Activated naive CD4-positive, alpha-beta T cell treated with anti-CD3 and anti-CD28 coated beads, Interleukin-2, amount 50 U/mL, for 24 hours (primary cell): ENCODE results near the gene FAM53B.

Experiments
- H3K27ac Mint-ChIP-seq: one replicate; pipeline ENCODE4 v1.8.0; 2021; ENCODE audit warnings: mild to moderate bottlenecking, mixed read lengths
- H3K27me3 Mint-ChIP-seq: one replicate; pipeline ENCODE4 v1.8.0; 2021; ENCODE audit warnings: mixed read lengths
- H3K36me3 Mint-ChIP-seq: one replicate; pipeline ENCODE4 v1.8.0; 2021; ENCODE audit warnings: mixed read lengths
- H3K4me1 Mint-ChIP-seq: one replicate; pipeline ENCODE4 v1.8.0; 2021; ENCODE audit warnings: mixed read lengths
- H3K4me3 Mint-ChIP-seq: one replicate; pipeline ENCODE4 v1.8.0; 2021; ENCODE audit warnings: mild to moderate bottlenecking, mixed read lengths
- H3K9me3 Mint-ChIP-seq: one replicate; pipeline ENCODE4 v1.8.0; 2021; ENCODE audit warnings: mixed read lengths

The FAM53B gene

GRCh38 chr10:124640056-124640455, 104.1 kb downstream of the FAM53B start:
- Mint-ChIP-seq H3K4me3 (no peak overlapping the region), H3K9me3 (no peaks in the 10 kb centered on the region), H3K4me1 (peaks cover 83% of the 10 kb centered on the region), H3K27ac (no peak overlapping the region), H3K27me3 (no peaks in the 10 kb centered on the region), H3K36me3 (no peaks in the 10 kb centered on the region)

- no peaks in the 10 kb centered on the region for H3K27me3 Mint-ChIP-seq
- no peak overlapping the region for H3K4me3 Mint-ChIP-seq
- no peaks in the 10 kb centered on the region for H3K36me3 Mint-ChIP-seq
- H3K4me1 Mint-ChIP-seq: peaks cover 82% of the 10 kb centered on the region
- H3K27ac Mint-ChIP-seq: no peak overlapping the region
- no peaks in the 10 kb centered on the region for H3K9me3 Mint-ChIP-seq
Measured at GRCh38 chr10:124639646-124640045, 104.5 kb downstream of the FAM53B start.

- H3K27me3 Mint-ChIP-seq: no peaks in the 10 kb centered on the region
- no peak overlapping the region for H3K27ac Mint-ChIP-seq
- no peak overlapping the region for H3K4me3 Mint-ChIP-seq
- H3K9me3 Mint-ChIP-seq: no peaks in the 10 kb centered on the region
- peaks cover 80% of the 10 kb centered on the region for H3K4me1 Mint-ChIP-seq
- H3K36me3 Mint-ChIP-seq: no peaks in the 10 kb centered on the region
Measured at GRCh38 chr10:124639206-124639605, 105.0 kb downstream of the FAM53B start.

GRCh38 chr10:124637746-124638145, 106.4 kb downstream of the FAM53B start:
- peaks cover 3% of the 10 kb centered on the region for H3K36me3 Mint-ChIP-seq
- peak overlapping the region; percentile 20 for H3K27ac Mint-ChIP-seq
- peaks cover 76% of the 10 kb centered on the region for H3K4me1 Mint-ChIP-seq
- H3K9me3 Mint-ChIP-seq: no peaks in the 10 kb centered on the region
- no peaks in the 10 kb centered on the region for H3K27me3 Mint-ChIP-seq
- peak overlapping the region; percentile 62 for H3K4me3 Mint-ChIP-seq

GRCh38 chr10:124637091-124637700, 107.0 kb downstream of the FAM53B start:
- peak overlapping the region; percentile 62 for H3K4me3 Mint-ChIP-seq
- H3K27ac Mint-ChIP-seq: peak overlapping the region; percentile 20
- H3K36me3 Mint-ChIP-seq: peaks cover 3% of the 10 kb centered on the region
- H3K27me3 Mint-ChIP-seq: no peaks in the 10 kb centered on the region
- peaks cover 73% of the 10 kb centered on the region for H3K4me1 Mint-ChIP-seq
- H3K9me3 Mint-ChIP-seq: no peaks in the 10 kb centered on the region

GRCh38 chr10:124636271-124636995, 107.7 kb downstream of the FAM53B start:
- H3K4me3 Mint-ChIP-seq: peak overlapping the region; percentile 61
- H3K9me3 Mint-ChIP-seq: no peaks in the 10 kb centered on the region
- H3K27me3 Mint-ChIP-seq: no peaks in the 10 kb centered on the region
- peak overlapping the region; percentile 81 for H3K27ac Mint-ChIP-seq
- peaks cover 73% of the 10 kb centered on the region for H3K4me1 Mint-ChIP-seq
- peaks cover 3% of the 10 kb centered on the region for H3K36me3 Mint-ChIP-seq

GRCh38 chr10:124632566-124632965, 111.6 kb downstream of the FAM53B start:
- Mint-ChIP-seq H3K27ac (no peak overlapping the region), H3K9me3 (no peaks in the 10 kb centered on the region), H3K36me3 (peaks cover 3% of the 10 kb centered on the region), H3K4me1 (peaks cover 67% of the 10 kb centered on the region), H3K27me3 (no peaks in the 10 kb centered on the region), H3K4me3 (no peak overlapping the region)

- H3K4me3 Mint-ChIP-seq: no peak overlapping the region
- H3K4me1 Mint-ChIP-seq: peaks cover 67% of the 10 kb centered on the region
- H3K9me3 Mint-ChIP-seq: no peaks in the 10 kb centered on the region
- H3K27me3 Mint-ChIP-seq: no peaks in the 10 kb centered on the region
- no peak overlapping the region for H3K27ac Mint-ChIP-seq
- peaks cover 3% of the 10 kb centered on the region for H3K36me3 Mint-ChIP-seq
Measured at GRCh38 chr10:124632064-124632531, 112.1 kb downstream of the FAM53B start.

- Mint-ChIP-seq H3K27me3 (no peaks in the 10 kb centered on the region), H3K27ac (no peak overlapping the region), H3K9me3 (no peaks in the 10 kb centered on the region), H3K4me3 (no peak overlapping the region), H3K4me1 (peaks cover 59% of the 10 kb centered on the region), H3K36me3 (peaks cover 3% of the 10 kb centered on the region)
Measured at GRCh38 chr10:124630551-124630950, 113.6 kb downstream of the FAM53B start.

- H3K27me3 Mint-ChIP-seq: no peaks in the 10 kb centered on the region
- H3K4me3 Mint-ChIP-seq: no peak overlapping the region
- peaks cover 61% of the 10 kb centered on the region for H3K4me1 Mint-ChIP-seq
- H3K9me3 Mint-ChIP-seq: no peaks in the 10 kb centered on the region
- H3K27ac Mint-ChIP-seq: no peak overlapping the region
- H3K36me3 Mint-ChIP-seq: peaks cover 3% of the 10 kb centered on the region
Measured at GRCh38 chr10:124629842-124630241, 114.3 kb downstream of the FAM53B start.

- Mint-ChIP-seq H3K4me1 (peaks cover 60% of the 10 kb centered on the region), H3K9me3 (no peaks in the 10 kb centered on the region), H3K27me3 (no peaks in the 10 kb centered on the region), H3K27ac (peak overlapping the region; percentile 79), H3K36me3 (peaks cover 3% of the 10 kb centered on the region), H3K4me3 (no peak overlapping the region)
Measured at GRCh38 chr10:124629415-124629814, 114.8 kb downstream of the FAM53B start.

- H3K4me1 Mint-ChIP-seq: peaks cover 58% of the 10 kb centered on the region
- peaks cover 3% of the 10 kb centered on the region for H3K36me3 Mint-ChIP-seq
- H3K27ac Mint-ChIP-seq: no peak overlapping the region
- H3K9me3 Mint-ChIP-seq: no peaks in the 10 kb centered on the region
- no peak overlapping the region for H3K4me3 Mint-ChIP-seq
- no peaks in the 10 kb centered on the region for H3K27me3 Mint-ChIP-seq
Measured at GRCh38 chr10:124628676-124629021, 115.5 kb downstream of the FAM53B start.

- Mint-ChIP-seq H3K9me3 (no peaks in the 10 kb centered on the region), H3K4me1 (peaks cover 53% of the 10 kb centered on the region), H3K4me3 (peak overlapping the region; percentile 5)
Measured at GRCh38 chr10:124627866-124628675, 116.1 kb downstream of the FAM53B start.

GRCh38 chr10:124626759-124627380, 117.3 kb downstream of the FAM53B start:
- no peaks in the 10 kb centered on the region for H3K9me3 Mint-ChIP-seq
- H3K27me3 Mint-ChIP-seq: no peaks in the 10 kb centered on the region
- H3K4me3 Mint-ChIP-seq: peak overlapping the region; percentile 52
- no peaks in the 10 kb centered on the region for H3K36me3 Mint-ChIP-seq
- peak overlapping the region; percentile 70 for H3K27ac Mint-ChIP-seq
- peaks cover 48% of the 10 kb centered on the region for H3K4me1 Mint-ChIP-seq

More at GRCh38 chr10:124627866-124628675, 116.1 kb downstream of the FAM53B start:
- Mint-ChIP-seq H3K27ac (no peak overlapping the region), H3K36me3 (no peaks in the 10 kb centered on the region), H3K27me3 (no peaks in the 10 kb centered on the region)

GRCh38 chr10:124625831-124626238, 118.3 kb downstream of the FAM53B start:
- no peak overlapping the region for H3K4me3 Mint-ChIP-seq
- no peak overlapping the region for H3K27ac Mint-ChIP-seq
- H3K9me3 Mint-ChIP-seq: no peaks in the 10 kb centered on the region
- H3K36me3 Mint-ChIP-seq: no peaks in the 10 kb centered on the region
- peaks cover 40% of the 10 kb centered on the region for H3K4me1 Mint-ChIP-seq
- H3K27me3 Mint-ChIP-seq: no peaks in the 10 kb centered on the region
